GM15510 (cell line): Measurements from ENCODE around the gene WASF2.

Experiments used
- POLR2A ChIP-seq: IDR thresholded peaks from 3 replicates; pipeline ENCODE4 v1.6.1; 2011; ENCODE audit warnings: borderline replicate concordance; ENCODE audit not compliant: insufficient read length; ENCODE audit errors: extremely low read depth

Gene WASF2, protein sequence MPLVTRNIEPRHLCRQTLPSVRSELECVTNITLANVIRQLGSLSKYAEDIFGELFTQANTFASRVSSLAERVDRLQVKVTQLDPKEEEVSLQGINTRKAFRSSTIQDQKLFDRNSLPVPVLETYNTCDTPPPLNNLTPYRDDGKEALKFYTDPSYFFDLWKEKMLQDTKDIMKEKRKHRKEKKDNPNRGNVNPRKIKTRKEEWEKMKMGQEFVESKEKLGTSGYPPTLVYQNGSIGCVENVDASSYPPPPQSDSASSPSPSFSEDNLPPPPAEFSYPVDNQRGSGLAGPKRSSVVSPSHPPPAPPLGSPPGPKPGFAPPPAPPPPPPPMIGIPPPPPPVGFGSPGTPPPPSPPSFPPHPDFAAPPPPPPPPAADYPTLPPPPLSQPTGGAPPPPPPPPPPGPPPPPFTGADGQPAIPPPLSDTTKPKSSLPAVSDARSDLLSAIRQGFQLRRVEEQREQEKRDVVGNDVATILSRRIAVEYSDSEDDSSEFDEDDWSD

DNA sequence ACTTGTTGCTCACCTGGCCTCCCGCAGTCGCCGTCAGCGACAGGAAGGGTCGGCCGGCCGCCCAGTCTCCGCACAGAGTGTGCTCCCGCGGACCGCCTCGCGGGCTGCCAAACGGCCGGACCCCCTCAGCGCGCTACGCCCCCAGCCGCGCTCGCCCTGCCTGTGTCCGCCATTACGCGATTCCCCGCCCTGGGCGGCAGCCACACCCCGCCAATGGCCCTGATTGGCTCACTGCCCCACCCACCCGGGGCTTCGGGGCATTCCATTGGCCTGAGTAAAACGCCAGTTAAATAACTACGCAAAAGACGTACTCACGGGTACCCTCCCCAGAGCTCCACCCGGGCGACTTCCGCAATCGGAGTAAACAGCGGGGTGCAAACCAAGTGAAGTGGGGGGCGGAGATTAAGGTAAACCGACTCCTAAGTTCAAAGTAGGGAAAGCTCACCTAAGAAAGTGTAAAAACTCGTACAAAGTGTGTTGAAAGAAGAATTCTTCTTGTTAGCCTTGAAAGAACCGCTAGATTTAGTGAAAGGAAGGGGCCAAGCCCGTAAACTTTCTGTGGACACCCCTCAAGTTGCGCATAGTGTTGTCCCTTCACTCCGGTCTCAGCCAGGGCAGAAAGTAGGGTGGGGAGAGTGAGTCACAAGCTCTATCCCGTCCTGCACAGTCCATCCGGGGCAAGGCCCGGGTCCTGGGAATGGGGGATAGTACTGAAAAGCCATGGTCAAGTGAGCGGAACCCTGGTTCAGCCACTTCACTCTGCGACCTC lies at the start of gene WASF2:
Gene WASF2, minus strand, starts transcription at position 195 of the 769 bp plus-strand sequence. CDS start 61,277 bp downstream, outside the sequence.
- peak; percentile 88 for TF ChIP-seq POLR2A

DNA sequence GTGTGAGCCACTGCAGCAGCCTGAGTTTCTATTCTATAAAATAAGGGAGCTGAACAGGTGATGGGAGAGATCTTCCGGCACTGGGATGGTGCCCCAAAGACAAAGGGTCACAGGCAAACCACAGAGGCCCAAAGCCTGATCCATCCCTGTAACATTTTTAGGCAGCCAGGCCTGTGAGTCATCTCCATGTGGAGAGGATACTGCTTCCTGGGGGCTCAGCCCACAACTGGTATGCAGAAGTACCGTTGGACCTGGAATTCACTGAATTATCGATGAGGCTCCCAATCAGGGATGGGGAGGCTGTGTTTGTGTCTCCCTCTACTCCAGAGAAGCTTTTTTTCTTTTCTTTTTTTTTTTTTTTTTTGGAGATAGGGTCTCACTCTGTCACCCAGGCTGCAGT lies 48.8 kb upstream of the WASF2 start:
- TF ChIP-seq POLR2A, result no peak

DNA sequence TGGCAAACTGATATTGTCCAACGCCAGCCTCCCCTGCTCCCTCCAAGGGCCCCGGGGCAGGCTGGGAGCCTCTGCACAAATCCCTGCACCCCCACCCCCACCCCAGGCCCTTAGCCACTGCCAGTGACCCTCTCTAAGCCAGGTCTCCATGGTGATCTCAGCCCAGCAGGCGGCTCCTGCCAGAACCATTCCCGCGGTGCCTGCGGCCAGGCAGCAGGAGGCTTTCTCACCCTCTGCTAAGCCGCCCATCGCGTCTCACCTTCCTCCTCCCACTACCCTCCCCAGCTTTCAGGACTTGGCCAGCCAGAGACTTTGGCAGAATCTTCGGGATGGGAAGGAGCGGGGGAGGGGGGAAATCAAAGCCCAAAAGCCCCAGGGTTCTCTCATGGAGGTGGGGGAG lies 46.8 kb upstream of the WASF2 start:
- no peak for TF ChIP-seq POLR2A

DNA sequence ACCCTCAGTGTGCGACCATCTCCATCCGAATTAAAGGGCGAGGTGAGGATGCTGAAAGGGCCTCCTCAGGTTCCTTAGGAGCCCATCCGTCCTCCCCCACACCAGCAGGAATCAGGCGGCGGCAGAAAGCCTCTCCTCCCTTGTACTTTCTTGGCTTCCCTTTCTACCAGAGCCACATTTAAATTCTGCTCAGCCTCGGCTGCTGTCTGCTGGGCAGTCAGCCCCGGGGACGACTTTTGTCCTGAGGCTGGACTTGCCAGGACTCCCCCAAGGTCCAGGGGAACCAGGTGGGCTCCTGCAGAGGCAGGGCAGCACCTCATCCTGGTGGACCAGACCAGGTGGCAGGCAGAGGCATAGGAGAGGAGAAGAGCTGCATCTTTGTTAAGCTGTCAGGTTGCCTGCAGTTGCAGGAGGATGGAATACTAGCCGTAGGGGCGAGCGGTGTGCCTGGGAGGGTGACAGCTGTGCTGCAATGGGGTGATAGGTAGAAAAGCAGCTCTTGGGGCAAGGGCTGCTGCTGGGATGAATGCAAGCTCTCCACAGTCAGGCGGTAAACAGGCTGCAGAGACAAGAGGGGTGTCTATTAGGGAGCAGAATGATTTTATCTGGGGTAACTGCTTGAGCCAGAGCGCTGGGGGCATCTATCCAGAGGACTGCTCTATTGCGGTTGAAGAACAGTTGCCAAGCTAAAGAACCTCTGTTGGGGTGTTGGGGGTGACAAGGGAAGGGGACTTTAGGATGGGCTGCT lies 46.2 kb upstream of the WASF2 start:
- no peak for TF ChIP-seq POLR2A

DNA sequence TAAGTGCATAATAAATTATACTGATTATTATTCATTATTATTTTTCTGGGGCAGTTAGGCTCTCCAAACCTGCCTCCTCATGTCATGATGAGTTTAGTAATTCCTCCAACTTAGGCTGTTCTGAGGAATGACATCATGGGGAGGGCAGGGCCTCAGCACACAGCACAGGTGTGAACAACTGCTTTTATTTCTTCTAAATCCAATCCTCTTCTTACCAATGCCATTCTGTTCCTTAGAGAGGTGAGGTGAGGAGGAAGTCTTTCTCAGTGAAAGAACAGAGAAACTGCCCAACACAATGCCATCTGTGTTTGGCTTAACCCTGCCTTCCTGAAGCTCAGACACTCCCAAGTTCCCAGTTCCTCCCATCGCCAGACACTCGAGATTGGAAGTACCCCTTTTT lies 45.4 kb upstream of the WASF2 start:
- no peak for TF ChIP-seq POLR2A

DNA sequence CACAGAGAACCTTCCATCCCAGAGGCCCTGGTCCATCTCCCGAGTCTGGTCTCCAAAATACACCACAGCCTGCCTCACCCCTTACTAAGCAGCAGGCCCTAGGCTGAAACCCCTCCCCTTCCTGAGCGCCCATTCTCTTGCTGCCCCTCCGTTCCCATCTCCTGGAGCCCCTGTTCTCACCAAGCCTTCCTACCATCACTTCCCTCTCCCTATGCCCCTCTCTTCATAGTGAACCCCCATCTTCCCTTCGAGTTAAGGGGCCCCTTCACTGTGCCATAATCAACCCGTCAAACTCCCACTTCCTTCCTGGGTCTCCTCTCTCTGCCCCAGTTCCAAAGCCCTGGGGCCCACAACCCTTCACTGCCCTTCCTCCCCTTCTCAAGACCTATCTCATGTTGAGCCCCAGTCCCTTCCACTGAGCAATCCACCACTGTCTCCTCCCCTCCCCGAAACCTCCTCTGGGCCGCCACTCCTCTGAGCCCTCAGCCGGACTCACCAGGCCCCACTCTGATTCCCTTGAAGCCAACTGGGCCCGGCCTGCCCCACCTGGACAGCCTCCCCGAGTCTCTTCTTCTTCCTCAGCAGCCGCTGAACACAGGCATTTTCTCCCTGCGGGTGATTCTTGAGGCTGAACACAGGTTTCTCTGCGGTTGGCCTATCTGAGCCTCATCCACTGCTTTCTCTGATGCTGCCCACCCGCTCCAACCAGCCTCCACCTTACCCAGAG lies 42.2 kb upstream of the WASF2 start:
- TF ChIP-seq POLR2A, result no peak

DNA sequence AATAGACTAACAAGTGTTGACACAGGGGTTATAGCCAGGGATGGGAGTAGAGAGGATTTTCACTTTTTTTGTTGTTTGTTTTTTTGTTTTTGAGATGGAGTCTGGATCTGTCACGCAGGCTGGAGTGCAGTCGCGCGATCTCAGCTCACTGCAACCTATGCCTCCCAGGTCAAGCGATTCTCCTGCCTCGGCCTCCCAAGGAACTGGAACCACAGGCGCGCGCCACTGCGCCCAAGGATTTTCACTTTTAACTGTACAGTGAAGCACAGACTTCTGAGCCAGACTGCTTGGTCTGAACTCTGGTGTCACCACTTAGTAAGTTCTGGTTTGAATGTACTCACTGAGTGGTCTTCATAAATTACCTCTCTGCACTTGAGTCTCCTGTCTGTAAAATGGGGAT lies 40.2 kb upstream of the WASF2 start:
- no peak for TF ChIP-seq POLR2A

DNA sequence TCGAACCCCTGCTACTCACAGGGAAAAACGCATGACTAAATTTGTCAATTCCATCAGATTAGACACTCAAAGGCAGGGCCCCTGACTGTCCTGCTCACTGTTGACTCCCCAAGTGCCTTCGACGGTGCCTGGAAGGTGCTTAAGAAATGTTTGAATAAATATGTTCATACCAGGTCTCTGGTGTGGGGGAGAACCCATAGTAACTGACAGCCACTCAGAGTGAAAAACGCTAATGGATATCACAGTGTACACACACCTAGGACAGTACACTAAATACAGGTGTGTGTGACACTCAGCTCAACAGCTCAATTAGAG lies 39.7 kb upstream of the WASF2 start:
- no peak for TF ChIP-seq POLR2A

DNA sequence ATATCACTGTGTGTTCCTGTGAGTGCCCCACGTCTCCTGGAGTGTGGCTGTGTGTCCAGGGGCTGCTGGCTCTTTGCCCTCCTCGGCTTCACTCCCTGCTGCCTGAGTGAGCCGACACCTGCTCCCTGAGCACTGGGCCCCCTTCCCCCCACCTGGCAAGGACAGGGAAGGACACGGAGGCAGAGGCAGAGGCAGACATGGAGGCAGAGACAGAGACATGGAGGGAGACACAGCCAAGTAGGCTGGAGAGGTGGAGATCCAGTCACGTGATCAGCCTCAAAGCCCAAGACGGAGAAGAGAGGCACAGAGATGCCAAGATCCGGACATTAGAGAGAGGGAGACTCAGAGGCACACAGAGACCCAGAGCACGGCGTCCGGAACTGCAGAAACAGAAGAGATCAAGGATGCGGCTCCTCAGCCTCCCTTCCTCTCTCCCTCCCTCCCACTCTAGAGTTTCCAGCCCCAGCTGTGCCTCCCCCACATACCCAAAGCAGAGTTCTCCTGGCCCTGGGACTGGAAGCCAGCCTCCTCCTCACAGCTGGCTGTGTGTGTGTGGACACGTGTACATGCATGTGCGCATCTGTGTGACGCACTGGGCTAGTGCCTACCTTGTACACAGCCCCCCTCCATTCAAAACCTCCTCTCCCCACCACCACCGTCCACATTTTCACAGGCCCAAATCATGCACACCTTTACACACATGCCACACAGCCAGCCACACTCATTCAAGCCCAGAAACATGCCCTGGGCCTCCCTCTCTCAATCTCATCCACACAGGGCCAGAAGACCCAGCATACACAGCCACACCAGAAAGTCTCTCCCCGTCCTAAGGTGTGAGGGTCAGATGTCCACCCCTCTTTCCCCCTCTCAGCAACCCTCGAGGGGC lies 39.1 kb upstream of the WASF2 start:
- no peak for TF ChIP-seq POLR2A

DNA sequence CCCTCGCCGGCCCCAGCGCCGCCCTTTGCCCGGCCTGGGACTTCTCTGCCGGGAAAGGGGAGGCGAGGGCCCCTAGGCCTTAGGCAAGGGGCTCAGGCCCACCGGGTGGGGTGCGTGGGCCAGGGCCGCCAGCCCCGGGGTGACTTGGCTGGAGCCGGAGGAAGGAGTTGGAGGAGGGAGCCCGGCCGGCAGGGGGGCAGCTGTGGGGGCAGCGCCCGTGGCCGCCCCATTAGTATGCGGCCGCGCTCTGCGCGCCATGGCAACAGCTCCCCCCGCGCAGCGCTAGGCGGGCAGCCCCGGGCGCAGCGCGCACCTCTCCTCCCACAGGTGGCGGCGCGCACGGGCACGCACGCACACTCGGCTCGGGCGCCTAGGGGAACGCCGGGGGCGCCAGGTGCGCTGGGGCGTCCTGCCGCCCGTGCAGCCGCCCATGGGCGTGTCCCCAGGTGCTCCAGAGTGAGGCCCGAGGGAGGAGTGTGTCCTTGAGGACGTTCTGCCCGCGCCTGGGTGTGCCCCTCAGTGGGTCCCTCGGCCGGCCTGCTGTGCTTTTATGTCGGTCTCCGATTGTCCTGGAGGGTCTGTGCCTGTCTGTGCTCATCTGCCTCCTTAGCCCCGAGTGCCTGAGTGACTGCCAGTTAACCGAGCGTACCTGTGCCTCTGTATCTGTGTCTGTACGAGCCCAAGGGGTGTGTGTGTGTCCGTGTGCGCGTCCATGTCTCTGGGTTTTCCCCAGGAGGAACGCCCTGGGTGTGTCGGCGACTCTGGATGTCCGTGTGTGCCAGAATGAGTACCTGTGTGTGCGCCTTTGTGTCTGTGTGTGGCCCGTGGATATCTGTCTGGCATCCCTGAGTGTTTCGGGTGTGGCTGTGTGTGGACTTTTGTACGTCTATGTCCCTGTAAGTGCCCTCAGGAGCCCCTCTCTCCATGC lies 38.2 kb upstream of the WASF2 start:
- TF ChIP-seq POLR2A, result no peak

DNA sequence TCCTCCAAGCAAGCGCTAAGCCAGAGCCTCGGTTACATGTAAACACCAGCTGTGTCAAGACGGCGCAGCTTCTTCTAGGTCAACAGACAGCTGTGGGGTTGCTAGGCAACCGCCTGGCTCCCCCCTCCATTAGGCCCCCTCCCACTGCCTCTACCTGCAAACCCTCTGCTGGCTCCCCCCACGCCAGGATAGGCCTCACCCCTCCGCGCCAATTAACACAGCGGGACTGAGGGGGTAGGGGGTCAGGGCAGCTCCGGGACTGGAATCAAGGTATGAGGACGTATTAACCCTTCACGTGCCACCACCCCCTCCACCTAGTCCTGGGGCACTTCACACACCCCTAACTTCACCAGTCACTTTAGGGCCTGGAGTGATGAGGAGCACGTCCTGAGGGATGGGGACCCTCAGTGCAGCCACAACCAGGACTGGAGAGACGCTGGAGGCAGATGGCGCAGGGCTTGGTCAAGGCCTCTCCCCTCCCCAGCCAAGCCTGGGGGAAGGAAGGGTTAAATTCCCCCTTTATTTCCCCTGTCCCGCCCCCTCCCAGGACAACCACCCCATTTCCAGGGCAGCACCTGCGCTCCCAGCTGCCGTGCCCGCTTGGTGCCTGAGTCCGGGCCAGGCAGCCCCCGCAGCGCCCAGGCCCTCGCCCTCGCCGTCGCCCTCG lies 37.4 kb upstream of the WASF2 start:
- TF ChIP-seq POLR2A, result no peak
